Measurements from ENCODE around the gene ATP2B2. TPM values are rescaled to one million over a fixed set of nuclear protein-coding genes. Genes with fewer than 3 reads are reported as not detected.

The ATP2B2 gene
- total RNA-seq, 1 donor from 2014 or later: 3.7 TPM

DNA sequence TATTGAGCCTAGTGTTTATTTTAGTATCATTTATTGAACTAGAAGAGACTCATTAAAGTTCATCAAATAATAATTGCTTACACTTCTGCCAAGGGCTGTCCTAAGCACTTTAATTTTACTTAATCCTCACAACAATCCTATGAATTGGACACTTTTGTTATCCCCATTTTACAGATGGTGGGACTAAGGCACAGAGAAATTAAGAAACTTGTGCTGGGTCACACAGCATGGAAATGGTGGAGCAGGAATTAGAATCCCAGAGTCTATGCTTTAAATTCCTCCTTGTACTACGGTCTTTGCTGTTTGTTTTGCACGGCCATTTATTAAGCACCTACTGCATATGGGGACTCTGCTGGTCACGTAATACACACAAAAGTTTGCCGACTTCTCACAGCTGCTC lies 7.9 kb downstream of the ATP2B2 start:
- no peak overlapping the region for H3K9ac ChIP-seq (ENCODE audit: low read depth in 1 of 3, low read length in 3 of 3)
- H3K27ac ChIP-seq (ENCODE audit: low read depth, low read length): no peak overlapping the region
- no peaks in the 10 kb centered on the region for H3K36me3 ChIP-seq (ENCODE audit: control insufficient read depth in 3 of 3, insufficient read depth in 3 of 3, low read length in 3 of 3)

GRCh38 chr3:10496121-10496863 lies 9.1 kb downstream of the ATP2B2 start:
- Histone ChIP-seq H3K9ac (ENCODE audit: low read depth in 1 of 3, low read length in 3 of 3) (no peak overlapping the region), H3K27ac (ENCODE audit: low read depth, low read length) (no peak overlapping the region), H3K4me3 (ENCODE audit: low read length in 3 of 3) (no peak overlapping the region), H3K4me1 (ENCODE audit: control insufficient read depth in 3 of 3, insufficient read depth in 3 of 3, low read length in 3 of 3) (peaks cover 0 to 14% (median 12%) of the 10 kb centered on the region in 3 donors), H3K36me3 (ENCODE audit: control insufficient read depth in 3 of 3, insufficient read depth in 3 of 3, low read length in 3 of 3) (no peaks in the 10 kb centered on the region), H3K27me3 (ENCODE audit: control insufficient read depth in 3 of 3, insufficient read depth in 3 of 3, low read length in 3 of 3) (peaks cover 0 to 2% (median 0%) of the 10 kb centered on the region in 3 donors), H3K9me3 (ENCODE audit: control insufficient read depth in 3 of 3, low read length in 3 of 3) (no peaks in the 10 kb centered on the region)

More for the DNA sequence above, 7.9 kb downstream of the ATP2B2 start:
- Histone ChIP-seq H3K27me3 (ENCODE audit: control insufficient read depth in 3 of 3, insufficient read depth in 3 of 3, low read length in 3 of 3) (peaks cover 0 to 2% (median 2%) of the 10 kb centered on the region in 3 donors), H3K4me1 (ENCODE audit: control insufficient read depth in 3 of 3, insufficient read depth in 3 of 3, low read length in 3 of 3) (peaks cover 0 to 14% (median 12%) of the 10 kb centered on the region in 3 donors), H3K4me3 (ENCODE audit: low read length in 3 of 3) (no peak overlapping the region), H3K9me3 (ENCODE audit: control insufficient read depth in 3 of 3, low read length in 3 of 3) (no peaks in the 10 kb centered on the region)

- no peaks in the 10 kb centered on the region for H3K36me3 ChIP-seq (ENCODE audit: control insufficient read depth in 3 of 3, insufficient read depth in 3 of 3, low read length in 3 of 3)
- H3K27me3 ChIP-seq (ENCODE audit: control insufficient read depth in 3 of 3, insufficient read depth in 3 of 3, low read length in 3 of 3): peaks cover 0 to 2% (median 0%) of the 10 kb centered on the region in 3 donors
- H3K27ac ChIP-seq (ENCODE audit: low read depth, low read length): no peak overlapping the region
- peaks cover 0 to 14% (median 12%) of the 10 kb centered on the region in 3 donors for H3K4me1 ChIP-seq (ENCODE audit: control insufficient read depth in 3 of 3, insufficient read depth in 3 of 3, low read length in 3 of 3)
- H3K9me3 ChIP-seq (ENCODE audit: control insufficient read depth in 3 of 3, low read length in 3 of 3): no peaks in the 10 kb centered on the region
- H3K9ac ChIP-seq (ENCODE audit: low read depth in 1 of 3, low read length in 3 of 3): no peak overlapping the region
- no peak overlapping the region for H3K4me3 ChIP-seq (ENCODE audit: low read length in 3 of 3)
Observed at GRCh38 chr3:10495614-10496013, 9.8 kb downstream of the ATP2B2 start.

DNA sequence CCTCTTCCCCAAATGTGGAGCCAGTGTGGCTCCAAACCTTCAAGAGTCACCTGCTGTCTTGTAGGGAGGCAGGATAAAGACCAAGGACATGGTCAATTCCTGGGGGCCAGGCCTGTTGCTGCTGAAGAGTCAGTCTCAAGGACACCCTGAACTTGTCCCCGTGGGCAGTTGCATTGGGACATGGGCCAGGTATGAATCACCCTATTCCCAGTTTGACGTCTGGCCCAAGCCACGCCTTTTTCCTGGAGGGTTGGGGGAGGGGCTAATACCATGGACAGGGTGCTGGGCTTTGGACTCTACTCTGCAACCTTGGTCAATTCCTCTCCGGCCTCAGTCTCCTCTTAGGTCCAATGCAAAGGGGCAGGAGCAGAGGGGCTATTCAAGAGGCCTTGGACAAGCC lies 10.4 kb downstream of the ATP2B2 start:
- peaks cover 0 to 2% (median 0%) of the 10 kb centered on the region in 3 donors for H3K27me3 ChIP-seq (ENCODE audit: control insufficient read depth in 3 of 3, insufficient read depth in 3 of 3, low read length in 3 of 3)
- no peaks in the 10 kb centered on the region for H3K36me3 ChIP-seq (ENCODE audit: control insufficient read depth in 3 of 3, insufficient read depth in 3 of 3, low read length in 3 of 3)

DNA sequence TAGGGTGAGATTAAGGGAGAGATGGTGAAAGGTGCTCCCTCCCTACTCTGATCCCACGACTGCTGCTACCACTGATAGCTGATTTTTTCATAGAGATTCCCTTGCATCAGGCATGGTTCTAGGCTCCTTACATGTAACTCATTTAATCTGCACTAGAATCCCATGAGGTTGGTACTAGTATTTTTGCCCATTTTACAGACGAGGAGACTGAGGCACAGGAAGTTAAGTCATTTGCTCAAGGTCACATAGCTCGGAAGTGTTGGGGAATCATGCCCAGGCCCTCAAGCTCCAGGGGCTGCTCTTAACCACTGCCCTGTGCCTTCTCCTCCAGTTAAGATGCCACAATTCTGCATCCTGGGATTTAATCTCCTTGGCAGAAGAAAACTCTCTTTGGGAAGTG lies 11.2 kb downstream of the ATP2B2 start:
- Histone ChIP-seq H3K27ac (ENCODE audit: low read depth, low read length) (no peak overlapping the region), H3K9ac (ENCODE audit: low read depth in 1 of 3, low read length in 3 of 3) (no peak overlapping the region), H3K4me1 (ENCODE audit: control insufficient read depth in 3 of 3, insufficient read depth in 3 of 3, low read length in 3 of 3) (peaks cover 0 to 14% (median 12%) of the 10 kb centered on the region in 3 donors), H3K36me3 (ENCODE audit: control insufficient read depth in 3 of 3, insufficient read depth in 3 of 3, low read length in 3 of 3) (no peaks in the 10 kb centered on the region), H3K9me3 (ENCODE audit: control insufficient read depth in 3 of 3, low read length in 3 of 3) (no peaks in the 10 kb centered on the region), H3K27me3 (ENCODE audit: control insufficient read depth in 3 of 3, insufficient read depth in 3 of 3, low read length in 3 of 3) (peaks cover 0 to 2% (median 0%) of the 10 kb centered on the region in 3 donors), H3K4me3 (ENCODE audit: low read length in 3 of 3) (no peak overlapping the region)

More for the DNA sequence above, 10.4 kb downstream of the ATP2B2 start:
- Histone ChIP-seq H3K4me3 (ENCODE audit: low read length in 3 of 3) (no peak overlapping the region), H3K9me3 (ENCODE audit: control insufficient read depth in 3 of 3, low read length in 3 of 3) (no peaks in the 10 kb centered on the region), H3K4me1 (ENCODE audit: control insufficient read depth in 3 of 3, insufficient read depth in 3 of 3, low read length in 3 of 3) (peaks cover 0 to 14% (median 12%) of the 10 kb centered on the region in 3 donors), H3K9ac (ENCODE audit: low read depth in 1 of 3, low read length in 3 of 3) (no peak overlapping the region), H3K27ac (ENCODE audit: low read depth, low read length) (no peak overlapping the region)

DNA sequence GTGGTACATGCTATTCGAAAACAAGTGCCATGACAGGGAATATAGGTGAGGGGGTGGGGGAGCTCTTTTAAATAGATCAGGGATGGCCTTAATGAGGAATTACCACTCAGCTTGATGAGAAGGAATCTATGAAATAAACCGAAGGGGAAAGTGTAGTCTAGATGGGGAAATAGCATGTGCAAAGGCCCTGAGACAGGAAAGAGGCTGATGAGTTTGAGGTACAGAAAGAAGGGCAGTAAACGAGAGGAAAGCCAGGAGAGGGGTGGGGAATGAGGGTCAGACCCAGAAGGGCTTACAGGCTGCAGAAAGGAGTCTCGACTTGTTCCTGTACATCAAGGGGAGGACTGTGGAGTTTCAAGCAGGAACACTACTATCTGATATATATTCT lies 12.2 kb downstream of the ATP2B2 start:
- Histone ChIP-seq H3K4me3 (ENCODE audit: low read length in 3 of 3) (no peak overlapping the region), H3K27me3 (ENCODE audit: control insufficient read depth in 3 of 3, insufficient read depth in 3 of 3, low read length in 3 of 3) (peaks cover 0 to 2% (median 0%) of the 10 kb centered on the region in 3 donors), H3K9me3 (ENCODE audit: control insufficient read depth in 3 of 3, low read length in 3 of 3) (no peaks in the 10 kb centered on the region), H3K4me1 (ENCODE audit: control insufficient read depth in 3 of 3, insufficient read depth in 3 of 3, low read length in 3 of 3) (peaks cover 0 to 14% (median 12%) of the 10 kb centered on the region in 3 donors), H3K36me3 (ENCODE audit: control insufficient read depth in 3 of 3, insufficient read depth in 3 of 3, low read length in 3 of 3) (no peaks in the 10 kb centered on the region), H3K9ac (ENCODE audit: low read depth in 1 of 3, low read length in 3 of 3) (no peak overlapping the region), H3K27ac (ENCODE audit: low read depth, low read length) (no peak overlapping the region)

DNA sequence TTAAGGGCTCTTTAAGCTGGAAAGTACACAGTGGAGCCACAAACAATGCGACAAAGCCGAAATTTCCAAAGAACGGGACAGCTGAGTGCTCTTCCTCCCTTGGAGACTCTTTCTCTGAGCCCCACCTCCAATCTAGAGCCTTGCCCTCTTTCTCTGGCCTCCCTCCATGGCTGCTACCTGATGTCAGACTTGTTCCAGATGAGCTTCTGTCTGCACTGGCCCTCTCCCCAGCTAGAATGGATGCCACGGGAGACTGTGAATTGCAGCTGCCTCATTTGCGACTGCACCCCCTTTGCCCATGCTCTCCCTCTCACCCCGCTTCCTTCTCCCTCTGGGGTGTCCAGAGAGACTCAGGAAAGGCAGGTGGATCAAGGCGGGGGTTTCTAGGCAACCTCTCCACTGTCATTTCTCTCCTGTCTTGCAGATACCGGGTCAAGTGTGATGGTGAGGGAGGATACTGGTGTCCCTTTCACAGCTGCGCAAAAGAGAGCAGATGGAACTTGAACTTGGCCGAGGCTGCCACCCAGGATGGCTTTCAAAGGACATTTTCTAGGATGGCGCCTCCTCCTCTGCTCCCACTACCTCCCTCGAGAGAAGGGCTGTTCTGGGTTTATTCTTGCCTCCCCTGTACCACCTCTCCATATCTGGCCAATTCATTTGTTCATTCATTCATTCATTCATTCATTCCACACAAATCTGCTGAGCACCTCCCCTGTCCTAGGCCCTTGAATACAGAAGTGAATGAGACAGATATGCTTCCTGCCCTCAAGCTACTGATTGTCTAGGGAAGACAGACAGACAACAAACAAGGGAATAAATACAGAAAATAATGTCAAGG lies 12.8 kb downstream of the ATP2B2 start:
- Histone ChIP-seq H3K9ac (ENCODE audit: low read depth in 1 of 3, low read length in 3 of 3) (no peak overlapping the region), H3K4me1 (ENCODE audit: control insufficient read depth in 3 of 3, insufficient read depth in 3 of 3, low read length in 3 of 3) (peaks cover 0 to 14% (median 12%) of the 10 kb centered on the region in 3 donors), H3K9me3 (ENCODE audit: control insufficient read depth in 3 of 3, low read length in 3 of 3) (no peaks in the 10 kb centered on the region), H3K27ac (ENCODE audit: low read depth, low read length) (no peak overlapping the region), H3K36me3 (ENCODE audit: control insufficient read depth in 3 of 3, insufficient read depth in 3 of 3, low read length in 3 of 3) (no peaks in the 10 kb centered on the region), H3K4me3 (ENCODE audit: low read length in 3 of 3) (no peak overlapping the region), H3K27me3 (ENCODE audit: control insufficient read depth in 3 of 3, insufficient read depth in 3 of 3, low read length in 3 of 3) (peaks cover 0 to 2% (median 0%) of the 10 kb centered on the region in 3 donors)

DNA sequence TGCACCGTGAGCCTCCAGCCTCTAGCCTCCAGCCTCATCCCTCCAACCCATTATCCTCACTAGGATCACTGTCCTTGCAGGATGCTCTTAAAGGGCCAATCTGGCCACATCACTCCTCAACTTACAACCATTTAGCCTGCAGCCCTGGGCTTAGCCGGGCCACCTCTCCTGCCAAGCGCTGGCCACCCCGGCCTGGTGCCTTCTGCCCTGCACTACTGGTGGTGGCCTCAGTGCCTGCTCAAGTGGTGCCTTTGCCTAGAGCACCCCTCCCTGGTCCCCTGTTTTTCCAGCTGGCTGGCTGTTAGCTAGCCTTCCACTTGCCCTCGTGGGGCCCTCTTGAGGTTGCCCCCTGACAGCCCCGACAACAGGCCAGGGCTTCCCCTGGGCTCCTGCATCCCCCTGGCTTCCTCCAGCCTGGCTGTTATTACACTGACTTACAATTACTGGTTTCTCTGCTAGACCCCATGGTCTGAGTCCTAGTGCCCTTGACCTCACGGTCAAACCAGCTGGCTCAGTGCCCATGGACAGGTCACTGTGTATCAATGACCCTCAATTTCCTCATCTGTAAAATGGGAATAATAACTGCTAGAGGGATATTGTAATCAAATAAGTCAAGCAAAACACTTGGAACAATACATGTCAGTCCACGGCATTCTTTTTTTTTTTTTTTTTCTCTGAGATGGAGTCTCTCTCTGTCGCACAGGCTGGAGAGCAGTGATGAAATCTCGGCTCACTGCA lies 15.5 kb downstream of the ATP2B2 start:
- H3K9me3 ChIP-seq (ENCODE audit: control insufficient read depth in 3 of 3, low read length in 3 of 3): no peaks in the 10 kb centered on the region
- H3K36me3 ChIP-seq (ENCODE audit: control insufficient read depth in 3 of 3, insufficient read depth in 3 of 3, low read length in 3 of 3): no peaks in the 10 kb centered on the region
- H3K4me3 ChIP-seq (ENCODE audit: low read length in 3 of 3): no peak overlapping the region
- H3K9ac ChIP-seq (ENCODE audit: low read depth in 1 of 3, low read length in 3 of 3): no peak overlapping the region
- H3K27me3 ChIP-seq (ENCODE audit: control insufficient read depth in 3 of 3, insufficient read depth in 3 of 3, low read length in 3 of 3): peaks cover 0 to under 1% (median 0%) of the 10 kb centered on the region in 3 donors
- peaks cover 0 to 5% (median 5%) of the 10 kb centered on the region in 3 donors for H3K4me1 ChIP-seq (ENCODE audit: control insufficient read depth in 3 of 3, insufficient read depth in 3 of 3, low read length in 3 of 3)
- H3K27ac ChIP-seq (ENCODE audit: low read depth, low read length): no peak overlapping the region

- no peaks in the 10 kb centered on the region for H3K9me3 ChIP-seq (ENCODE audit: control insufficient read depth in 3 of 3, low read length in 3 of 3)
- H3K27ac ChIP-seq (ENCODE audit: low read depth, low read length): no peak overlapping the region
- H3K36me3 ChIP-seq (ENCODE audit: control insufficient read depth in 3 of 3, insufficient read depth in 3 of 3, low read length in 3 of 3): no peaks in the 10 kb centered on the region
- H3K4me3 ChIP-seq (ENCODE audit: low read length in 3 of 3): no peak overlapping the region
- H3K9ac ChIP-seq (ENCODE audit: low read depth in 1 of 3, low read length in 3 of 3): no peak overlapping the region
- peaks cover 0 to 2% (median 0%) of the 10 kb centered on the region in 3 donors for H3K27me3 ChIP-seq (ENCODE audit: control insufficient read depth in 3 of 3, insufficient read depth in 3 of 3, low read length in 3 of 3)
- no peaks in the 10 kb centered on the region for H3K4me1 ChIP-seq (ENCODE audit: control insufficient read depth in 3 of 3, insufficient read depth in 3 of 3, low read length in 3 of 3)
Observed at GRCh38 chr3:10487988-10488633, 17.3 kb downstream of the ATP2B2 start.
